GM12891 (cell line): ENCODE measurements around the gene SNX22.

Source experiments
- DNase-seq: peaks from one replicate; pipeline ENCODE4 v3.0.0; 2011; ENCODE audit warnings: low spot score; ENCODE audit not compliant: insufficient read length
- FAIRE-seq: peaks from 2 replicates; lab custom pipeline; 2011; peaks lifted over from hg19 to GRCh38; lab: Jason Lieb, UNC
- PAX5 ChIP-seq: IDR thresholded peaks from 2 replicates; pipeline ENCODE4 v1.6.1; 2011; ENCODE audit warnings: low read length, moderate library complexity, mild to moderate bottlenecking; ENCODE audit not compliant: insufficient read depth, severe bottlenecking
- POLR2A ChIP-seq: IDR thresholded peaks from 2 replicates; pipeline ENCODE4 v1.6.1; 2011; ENCODE audit warnings: low read depth, low read length, control low read depth
- POLR2AphosphoS5 ChIP-seq: IDR thresholded peaks from 2 replicates; pipeline ENCODE4 v1.6.1; 2011; ENCODE audit warnings: low read depth, low read length, control low read depth
- POU2F2 ChIP-seq: IDR thresholded peaks from 2 replicates; pipeline ENCODE4 v1.6.1; 2011; ENCODE audit warnings: low read depth, mild to moderate bottlenecking, control low read depth, low read length, moderate library complexity
- SPI1 ChIP-seq: IDR thresholded peaks from 2 replicates; pipeline ENCODE4 v1.6.1; 2011; ENCODE audit warnings: low read depth, low read length, control low read depth
- TAF1 ChIP-seq: IDR thresholded peaks from 2 replicates; pipeline ENCODE4 v1.6.1; 2011; ENCODE audit warnings: low read depth, low read length, control low read depth

The SNX22 gene

DNA sequence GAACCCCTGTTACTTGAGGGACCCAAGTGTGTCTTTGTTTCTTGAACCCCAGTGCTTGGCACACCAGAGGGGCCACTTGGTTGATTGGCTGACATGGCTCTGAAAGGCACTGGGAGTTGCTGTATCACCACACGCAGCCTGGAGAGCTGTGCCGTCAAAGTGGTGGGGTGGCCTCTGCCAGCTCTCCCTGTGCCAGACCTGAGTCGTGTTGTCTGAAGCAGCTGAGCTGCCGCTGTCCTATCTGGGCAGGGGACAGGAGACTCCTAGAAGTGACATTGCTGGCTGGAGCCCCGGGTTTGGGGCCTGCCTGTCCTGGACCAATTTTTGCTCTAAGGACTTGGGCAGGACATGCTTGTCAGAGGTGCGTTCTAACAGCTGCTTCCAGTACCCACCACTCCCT is 5.5 kb upstream of the SNX22 start:
- FAIRE-seq, result no peak
- no peak for DNase-seq
- TF ChIP-seq POU2F2 (no peak), POLR2AphosphoS5 (no peak), TAF1 (no peak), POLR2A (no peak), PAX5 (no peak), SPI1 (no peak)

- FAIRE-seq, result no peak
- TF ChIP-seq POU2F2, result no peak
- no peak for TF ChIP-seq SPI1
- DNase-seq, result no peak
Measured at GRCh38 chr15:64146520-64146884, 5.0 kb upstream of the SNX22 start.

DNA sequence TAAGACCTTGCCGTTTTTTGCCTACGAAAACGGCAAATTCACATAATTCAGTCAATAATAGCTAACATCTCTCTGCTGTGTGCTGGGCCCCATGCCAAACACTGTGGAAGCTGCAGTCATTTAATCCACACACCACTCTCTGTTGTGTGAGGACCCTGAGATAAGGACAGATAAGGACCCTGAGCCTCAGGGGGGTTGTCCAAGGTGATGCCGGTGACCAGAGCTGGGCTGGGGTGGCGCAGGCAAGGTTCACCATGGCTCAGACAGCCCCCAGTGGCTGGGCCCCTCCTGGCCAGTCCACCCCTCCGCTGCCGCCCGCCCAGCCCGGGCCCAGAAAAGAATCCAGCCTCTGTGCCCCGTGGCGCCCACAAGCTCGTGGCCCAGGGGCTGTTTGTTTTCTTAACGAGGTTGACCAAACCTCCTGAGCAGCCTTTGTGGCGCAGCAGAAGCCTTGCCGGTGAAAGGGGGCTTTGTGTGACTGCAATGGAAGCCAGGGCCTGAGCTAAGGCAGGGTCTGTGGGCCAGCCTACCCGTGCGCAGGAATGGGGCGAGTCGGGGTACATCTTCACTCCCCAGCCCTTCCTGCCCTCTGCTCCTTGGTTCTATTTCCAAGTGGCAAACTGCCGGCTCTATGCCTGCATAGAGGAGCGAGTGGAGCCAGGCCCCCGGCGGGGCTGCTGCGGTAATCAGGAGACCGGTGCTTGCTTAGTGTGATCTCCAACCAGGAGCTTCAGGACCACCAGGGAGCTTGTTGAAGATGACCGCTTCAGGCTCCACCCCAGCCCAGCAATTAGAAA is 4.4 kb upstream of the SNX22 start:
- DNase-seq (no peak), FAIRE-seq (no peak)
- TF ChIP-seq POLR2A, result no peak
- TF ChIP-seq PAX5, result no peak
- TF ChIP-seq POLR2AphosphoS5, result no peak
- TF ChIP-seq SPI1, result no peak
- no peak for TF ChIP-seq POU2F2
- no peak for TF ChIP-seq TAF1

- no peak for FAIRE-seq
- no peak for DNase-seq
- TF ChIP-seq TAF1 (no peak), POLR2A (no peak), POLR2AphosphoS5 (no peak), PAX5 (no peak), POU2F2 (no peak), SPI1 (no peak)
Measured at GRCh38 chr15:64148168-64148567, 3.4 kb upstream of the SNX22 start.

- DNase-seq (no peak), FAIRE-seq (no peak)
- TF ChIP-seq POLR2AphosphoS5 (no peak), SPI1 (no peak), PAX5 (no peak), TAF1 (no peak), POLR2A (no peak), POU2F2 (no peak)
Measured at GRCh38 chr15:64148581-64148980, 3.0 kb upstream of the SNX22 start.

DNA sequence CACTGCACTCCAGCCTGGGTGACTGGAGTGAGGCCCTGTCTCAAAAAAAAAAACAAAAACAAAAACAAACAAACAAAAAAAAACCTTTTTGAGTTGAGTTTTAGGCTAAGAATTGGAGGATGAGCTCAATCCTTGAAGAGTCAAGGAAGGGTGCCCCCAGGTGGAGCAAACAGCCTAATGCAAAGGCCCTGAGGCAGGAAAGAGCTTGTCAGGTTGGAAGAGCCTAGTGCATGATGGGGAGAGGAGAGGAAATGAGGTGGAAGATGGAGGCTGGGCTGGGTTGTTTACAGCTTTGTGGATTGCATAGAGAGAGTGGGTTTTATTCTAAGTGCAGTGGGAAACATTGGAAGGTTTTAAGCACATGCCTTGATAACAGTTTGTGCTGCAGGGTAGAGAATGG is 2.1 kb upstream of the SNX22 start:
- DNase-seq (no peak), FAIRE-seq (no peak)
- no peak for TF ChIP-seq TAF1
- no peak for TF ChIP-seq SPI1
- TF ChIP-seq POLR2A, result no peak
- no peak for TF ChIP-seq PAX5
- no peak for TF ChIP-seq POU2F2
- TF ChIP-seq POLR2AphosphoS5, result no peak

- DNase-seq (no peak), FAIRE-seq (no peak)
- no peak for TF ChIP-seq POLR2AphosphoS5
- no peak for TF ChIP-seq TAF1
- TF ChIP-seq POU2F2, result no peak
- TF ChIP-seq SPI1, result peak; percentile 40; the same call in 1 of the 2 replicates
- no peak for TF ChIP-seq POLR2A
Measured at GRCh38 chr15:64149893-64150578, 1.5 kb upstream of the SNX22 start.

DNA sequence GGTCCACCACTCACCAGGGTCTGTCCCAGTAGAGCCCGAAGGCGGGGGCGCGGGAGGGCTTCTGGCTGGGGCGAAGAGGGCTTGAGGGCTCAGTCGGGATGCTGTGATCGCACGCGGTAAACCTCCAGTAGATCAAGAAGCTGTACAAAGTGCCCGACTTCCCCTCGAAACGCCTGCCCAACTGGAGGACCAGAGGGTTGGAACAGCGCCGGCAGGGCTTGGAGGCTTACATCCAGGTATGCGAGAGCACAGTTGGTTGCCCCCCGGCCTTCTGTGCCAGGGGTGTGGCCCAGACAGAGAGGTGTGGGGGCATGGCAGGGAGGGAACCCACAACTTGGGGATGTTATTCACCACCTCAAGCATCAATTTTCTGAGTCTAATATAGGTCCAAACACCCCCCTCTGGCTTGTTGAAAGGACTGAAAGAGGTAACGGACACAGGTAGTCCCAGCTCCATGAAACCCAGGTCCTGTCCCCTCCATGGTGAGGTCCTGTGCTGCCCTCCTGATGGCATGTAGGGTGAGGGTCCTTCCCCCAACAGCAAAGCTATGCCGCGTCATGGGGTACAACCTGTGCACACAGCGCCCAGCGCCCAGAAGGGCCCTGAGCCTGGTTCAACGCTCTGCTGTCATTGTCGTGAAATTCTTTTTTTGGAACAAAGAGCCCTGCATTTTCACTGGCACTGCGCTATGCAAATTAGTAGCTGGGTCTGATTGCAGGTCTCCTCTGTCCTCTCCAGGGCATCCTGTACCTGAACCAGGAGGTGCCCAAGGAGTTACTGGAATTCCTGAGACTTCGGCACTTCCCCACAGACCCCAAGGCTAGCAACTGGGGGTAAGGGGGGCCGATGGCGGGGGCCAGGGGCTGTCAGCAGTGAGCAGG is 1.2 kb downstream of the SNX22 start:
- TF ChIP-seq POU2F2 (peak; percentile 74; the same call in 1 of the 2 replicates), POLR2AphosphoS5 (no peak)
- DNase-seq (peak; percentile 35), FAIRE-seq (no peak)

- FAIRE-seq (peak; percentile 92), DNase-seq (peak; percentile 90)
- peak; percentile 76 for TF ChIP-seq POLR2AphosphoS5
- no peak for TF ChIP-seq PAX5
- peak; percentile 35; the same call in 1 of the 2 replicates for TF ChIP-seq SPI1
- TF ChIP-seq POU2F2, result peak; percentile 83
- peak; percentile 70; the same call in 1 of the 2 replicates for TF ChIP-seq POLR2A
Measured at GRCh38 chr15:64153480-64154367, 2.2 kb downstream of the SNX22 start.
